A673 (cell line): Measurements from ENCODE around the gene ADAMTSL3.
"Not testable (repeated sequence)": the region's sequence is repeated elsewhere in the genome, so short reads cannot be mapped to it uniquely, and the experiment has no call there.

Source experiments
- EZH2 ChIP-seq: fragments of 200-600 bp; sonication (generic); IDR thresholded peaks from 2 replicates; pipeline ENCODE4 v1.6.1; 2017; ENCODE audit warnings: borderline replicate concordance, low read depth, mild to moderate bottlenecking, mixed read lengths, antibody characterized with exemption, low read length; ENCODE audit not compliant: poor library complexity, severe bottlenecking
- TF ChIP-seq, protein P1 (sequence below): fragments of 300-800, 200-600 bp; sonication (generic); conservative IDR thresholded peaks from 2 replicates; pipeline ENCODE4 v1.5.1; 2017; ENCODE audit warnings: low read depth, mild to moderate bottlenecking, antibody characterized with exemption, low read length, moderate library complexity, mixed read lengths

- TF ChIP-seq, protein P1, sequence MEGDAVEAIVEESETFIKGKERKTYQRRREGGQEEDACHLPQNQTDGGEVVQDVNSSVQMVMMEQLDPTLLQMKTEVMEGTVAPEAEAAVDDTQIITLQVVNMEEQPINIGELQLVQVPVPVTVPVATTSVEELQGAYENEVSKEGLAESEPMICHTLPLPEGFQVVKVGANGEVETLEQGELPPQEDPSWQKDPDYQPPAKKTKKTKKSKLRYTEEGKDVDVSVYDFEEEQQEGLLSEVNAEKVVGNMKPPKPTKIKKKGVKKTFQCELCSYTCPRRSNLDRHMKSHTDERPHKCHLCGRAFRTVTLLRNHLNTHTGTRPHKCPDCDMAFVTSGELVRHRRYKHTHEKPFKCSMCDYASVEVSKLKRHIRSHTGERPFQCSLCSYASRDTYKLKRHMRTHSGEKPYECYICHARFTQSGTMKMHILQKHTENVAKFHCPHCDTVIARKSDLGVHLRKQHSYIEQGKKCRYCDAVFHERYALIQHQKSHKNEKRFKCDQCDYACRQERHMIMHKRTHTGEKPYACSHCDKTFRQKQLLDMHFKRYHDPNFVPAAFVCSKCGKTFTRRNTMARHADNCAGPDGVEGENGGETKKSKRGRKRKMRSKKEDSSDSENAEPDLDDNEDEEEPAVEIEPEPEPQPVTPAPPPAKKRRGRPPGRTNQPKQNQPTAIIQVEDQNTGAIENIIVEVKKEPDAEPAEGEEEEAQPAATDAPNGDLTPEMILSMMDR: not testable (repeated sequence)
- TF ChIP-seq EZH2: not testable (repeated sequence)
These were observed 424.1 kb downstream of the ADAMTSL3 start for GRCh38 chr15:84078038-84078437.
